HepG2 (cell line): ENCODE data around the gene TLE1. TPM values are rescaled to one million over a fixed set of nuclear protein-coding genes. Genes with fewer than 3 reads are reported as not detected.

Experiments used
- CBX5 ChIP-seq: sonication (generic); formaldehyde crosslinking; IDR thresholded peaks from 2 replicates; pipeline ENCODE4 v1.4.0; 2020; ENCODE audit warnings: missing genetic modification reagents, borderline replicate concordance
- CEBPG ChIP-seq: IDR thresholded peaks from 2 replicates; pipeline ENCODE4 v1.6.1; 2016
- FIP1L1 ChIP-seq: fragments of 200-400 bp; formaldehyde crosslinking; IDR thresholded peaks from 2 replicates; pipeline ENCODE4 v1.6.1; 2018; ENCODE audit warnings: low read depth, mild to moderate bottlenecking, low read length, moderate library complexity, borderline replicate concordance; ENCODE audit not compliant: insufficient read depth
- GATAD1 ChIP-seq: IDR thresholded peaks from 2 replicates; pipeline ENCODE4 v1.6.1; 2016; ENCODE audit warnings: missing genetic modification reagents, missing compliant biosample characterization
- HNF4A ChIP-seq: sonication (generic); formaldehyde crosslinking; IDR thresholded peaks from 2 replicates; pipeline ENCODE4 v1.4.0; 2020; ENCODE audit warnings: missing genetic modification reagents
- NFKBIZ ChIP-seq: IDR thresholded peaks from 2 replicates; pipeline ENCODE4 v1.6.1; 2018; ENCODE audit warnings: missing genetic modification reagents, missing compliant biosample characterization
- NFYB ChIP-seq: sonication (generic); formaldehyde crosslinking; IDR thresholded peaks from 2 replicates; pipeline ENCODE4 v1.4.0; 2020; ENCODE audit warnings: missing genetic modification reagents
- POLR2AphosphoS2 ChIP-seq: IDR thresholded peaks from 2 replicates; pipeline ENCODE4 v1.6.1; 2011; ENCODE audit warnings: low read depth, low read length, improper control_type of control experiment
- PRPF4 ChIP-seq: fragments of 200-400 bp; formaldehyde crosslinking; IDR thresholded peaks from 2 replicates; pipeline ENCODE4 v1.6.1; 2016; ENCODE audit warnings: low read length, low read depth; ENCODE audit not compliant: poor library complexity, severe bottlenecking
- RFXAP ChIP-seq: sonication (generic); formaldehyde crosslinking; IDR thresholded peaks from 2 replicates; pipeline ENCODE4 v1.4.0; 2020; ENCODE audit warnings: missing genetic modification reagents, borderline replicate concordance
- SMARCC2 ChIP-seq: fragments of 450-650 bp; IDR thresholded peaks from 2 replicates; pipeline ENCODE4 v1.6.1; 2017; ENCODE audit warnings: antibody characterized with exemption, mild to moderate bottlenecking
- SOX5 ChIP-seq: IDR thresholded peaks from 2 replicates; pipeline ENCODE4 v1.6.1; 2016; ENCODE audit warnings: borderline replicate concordance
- ZEB1 ChIP-seq: IDR thresholded peaks from 2 replicates; pipeline ENCODE4 v1.6.1; 2012; ENCODE audit warnings: mild to moderate bottlenecking, low read depth, inconsistent platforms; ENCODE audit not compliant: insufficient replicate concordance
- ZNF10 ChIP-seq: sonication (generic); formaldehyde crosslinking; IDR thresholded peaks from 2 replicates; pipeline ENCODE4 v1.4.0; 2020; ENCODE audit warnings: mild to moderate bottlenecking, low read depth, missing genetic modification reagents, borderline replicate concordance
- ZNF224 ChIP-seq: sonication (generic); formaldehyde crosslinking; IDR thresholded peaks from 2 replicates; pipeline ENCODE4 v1.5.0; 2020; ENCODE audit warnings: mild to moderate bottlenecking, missing genetic modification reagents
- ZNF292 ChIP-seq: sonication (generic); formaldehyde crosslinking; IDR thresholded peaks from 2 replicates; pipeline ENCODE4 v1.8.1; 2022; ENCODE audit warnings: mild to moderate bottlenecking, low read depth, missing genetic modification reagents, borderline replicate concordance
- ZNF30 ChIP-seq: sonication (generic); formaldehyde crosslinking; IDR thresholded peaks from 2 replicates; pipeline ENCODE4 v1.5.0; 2020; ENCODE audit warnings: mild to moderate bottlenecking, missing genetic modification reagents
- ZNF746 ChIP-seq: sonication (generic); formaldehyde crosslinking; IDR thresholded peaks from 2 replicates; pipeline ENCODE4 v1.8.0; 2022; ENCODE audit warnings: mild to moderate bottlenecking, missing genetic modification reagents
- ZNF768 ChIP-seq: sonication (generic); formaldehyde crosslinking; IDR thresholded peaks from 2 replicates; pipeline ENCODE4 v1.4.0; 2020; ENCODE audit warnings: missing genetic modification reagents
- ZNF792 ChIP-seq: IDR thresholded peaks from 2 replicates; pipeline ENCODE4 v1.6.1; 2016
- polyA plus RNA-seq, 8 experiments: library from polyadenylated mRNA; depleted of rRNA in 3 of 8; stranded (reverse) in 7 of 8; unstranded in 1 of 8; fragments of >200 nt; fragmentation: Illumina TruSeq in 4 of 8; extraction: Trizol in 4 of 8; gene quantifications; 2 replicates each; pipeline versions ENCODE4 v1.2.1 to v1.2.3, GENCODE V29; 2011 to 2016; ENCODE audit warnings: low read depth in 4 of 8, missing spikeins in 1 of 8, mixed read lengths in 1 of 8; ENCODE audit not compliant: insufficient read depth in 1 of 8
- total RNA-seq, 5 experiments: library from RNA; depleted of rRNA; stranded (reverse); fragments of >200 nt; fragmentation: Illumina TruSeq; extraction: Trizol; gene quantifications; 2 replicates each; pipeline ENCODE4 v1.2.3, GENCODE V29; 2016; ENCODE audit warnings: low read depth in 1 of 5
- TF ChIP-seq, protein P1 (sequence below): sonication (generic); formaldehyde crosslinking; IDR thresholded peaks from 2 replicates; pipeline ENCODE4 v1.4.0; 2020; ENCODE audit warnings: missing genetic modification reagents, low read depth, mild to moderate bottlenecking, borderline replicate concordance
- TF ChIP-seq, protein P2 (sequence below): sonication (generic); formaldehyde crosslinking; IDR thresholded peaks from 2 replicates; pipeline ENCODE4 v1.5.1; 2020; ENCODE audit warnings: mild to moderate bottlenecking, missing genetic modification reagents, moderate library complexity
- TF ChIP-seq, protein P3 (sequence below): sonication (generic); formaldehyde crosslinking; IDR thresholded peaks from 2 replicates; pipeline ENCODE4 v1.4.0; 2020; ENCODE audit warnings: low read depth, missing genetic modification reagents
- TF ChIP-seq, protein P4 (sequence below): IDR thresholded peaks from 2 replicates; pipeline ENCODE4 v1.6.1; 2016

TLE1 gene
- total and polyA plus RNA-seq, 2 of the 13 experiments (the other 11 are each of a cell fraction or from before 2014, with no cell fraction given) = 35.9 to 109 TPM

DNA sequence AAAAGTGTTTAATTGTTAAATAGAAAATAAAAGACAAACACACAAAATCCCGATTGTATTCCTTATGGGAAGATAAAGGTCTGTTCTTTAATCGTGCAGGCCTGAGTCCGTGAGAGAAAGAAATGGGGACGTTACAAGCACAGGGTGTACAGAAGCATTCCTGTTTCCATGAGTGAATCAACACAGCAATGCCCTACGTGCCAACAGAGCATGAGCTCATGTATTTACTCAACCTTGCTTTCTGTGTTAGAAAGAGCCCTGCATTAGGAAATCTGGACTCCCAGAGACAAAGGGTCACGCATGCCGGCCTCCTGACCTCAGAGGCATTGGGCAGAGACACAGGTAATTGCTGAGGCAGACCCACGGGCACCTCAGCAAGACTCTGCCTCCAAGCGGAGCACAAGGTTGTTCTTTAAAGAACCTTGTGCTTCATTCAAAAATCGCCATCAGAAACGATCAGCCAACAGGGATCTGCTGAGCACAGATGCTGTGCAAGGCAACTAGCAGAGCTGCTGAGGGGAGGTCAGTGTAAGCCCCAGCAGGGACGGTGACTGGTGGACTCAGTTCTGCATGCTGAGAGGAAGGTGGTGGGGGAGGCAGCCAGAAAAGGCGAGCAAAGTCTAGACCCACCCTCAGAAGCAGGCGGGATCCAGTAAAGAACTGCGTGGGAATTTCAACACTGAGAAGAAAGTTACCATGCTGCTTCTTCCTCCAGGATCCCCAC is 101.0 kb downstream of the TLE1 start (continued):
- TF ChIP-seq FIP1L1 (0 out of 2 replicates have a peak, but pooled peaks have one; percentile 28), RFXAP (CRISPR knock-in tag) (peak; percentile 86), ZNF768 (CRISPR knock-in tag) (peak; percentile 23; the same call in 1 of the 2 replicates), CEBPG (CRISPR knock-in tag) (peak; percentile 93), ZNF30 (no peak), POLR2AphosphoS2 (peak; percentile 78; the same call in 1 of the 2 replicates), PRPF4 (no peak), CBX5 (CRISPR knock-in tag) (peak; percentile 87; the same call in 1 of the 2 replicates), HNF4A (CRISPR knock-in tag) (peak; percentile 98), ZNF746 (peak; percentile 74), ZNF792 (peak; percentile 62; the same call in 1 of the 2 replicates), GATAD1 (peak; percentile 71), ZNF292 (CRISPR knock-in tag) (peak; percentile 58; the same call in 1 of the 2 replicates), ZEB1 (peak; percentile 90), NFYB (0 out of 2 replicates have a peak, but pooled peaks have one; percentile 38), NFKBIZ (CRISPR knock-in tag) (peak; percentile 73), SMARCC2 (peak; percentile 91), ZNF10 (CRISPR knock-in tag) (no peak), ZNF224 (no peak), SOX5 (peak; percentile 99)
- TF ChIP-seq, protein P1, sequence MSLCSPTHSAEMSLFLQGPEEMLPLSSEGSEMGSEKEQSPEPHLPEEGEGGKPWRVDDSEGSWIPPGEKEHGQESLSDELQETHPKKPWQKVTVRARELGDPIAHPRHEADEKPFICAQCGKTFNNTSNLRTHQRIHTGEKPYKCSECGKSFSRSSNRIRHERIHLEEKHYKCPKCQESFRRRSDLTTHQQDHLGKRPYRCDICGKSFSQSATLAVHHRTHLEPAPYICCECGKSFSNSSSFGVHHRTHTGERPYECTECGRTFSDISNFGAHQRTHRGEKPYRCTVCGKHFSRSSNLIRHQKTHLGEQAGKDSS (CRISPR knock-in tag) = peak; percentile 80; the same call in 1 of the 2 replicates
- TF ChIP-seq, protein P2, sequence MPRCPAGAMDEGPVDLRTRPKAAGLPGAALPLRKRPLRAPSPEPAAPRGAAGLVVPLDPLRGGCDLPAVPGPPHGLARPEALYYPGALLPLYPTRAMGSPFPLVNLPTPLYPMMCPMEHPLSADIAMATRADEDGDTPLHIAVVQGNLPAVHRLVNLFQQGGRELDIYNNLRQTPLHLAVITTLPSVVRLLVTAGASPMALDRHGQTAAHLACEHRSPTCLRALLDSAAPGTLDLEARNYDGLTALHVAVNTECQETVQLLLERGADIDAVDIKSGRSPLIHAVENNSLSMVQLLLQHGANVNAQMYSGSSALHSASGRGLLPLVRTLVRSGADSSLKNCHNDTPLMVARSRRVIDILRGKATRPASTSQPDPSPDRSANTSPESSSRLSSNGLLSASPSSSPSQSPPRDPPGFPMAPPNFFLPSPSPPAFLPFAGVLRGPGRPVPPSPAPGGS (CRISPR knock-in tag) = no peak
- TF ChIP-seq, protein P3, sequence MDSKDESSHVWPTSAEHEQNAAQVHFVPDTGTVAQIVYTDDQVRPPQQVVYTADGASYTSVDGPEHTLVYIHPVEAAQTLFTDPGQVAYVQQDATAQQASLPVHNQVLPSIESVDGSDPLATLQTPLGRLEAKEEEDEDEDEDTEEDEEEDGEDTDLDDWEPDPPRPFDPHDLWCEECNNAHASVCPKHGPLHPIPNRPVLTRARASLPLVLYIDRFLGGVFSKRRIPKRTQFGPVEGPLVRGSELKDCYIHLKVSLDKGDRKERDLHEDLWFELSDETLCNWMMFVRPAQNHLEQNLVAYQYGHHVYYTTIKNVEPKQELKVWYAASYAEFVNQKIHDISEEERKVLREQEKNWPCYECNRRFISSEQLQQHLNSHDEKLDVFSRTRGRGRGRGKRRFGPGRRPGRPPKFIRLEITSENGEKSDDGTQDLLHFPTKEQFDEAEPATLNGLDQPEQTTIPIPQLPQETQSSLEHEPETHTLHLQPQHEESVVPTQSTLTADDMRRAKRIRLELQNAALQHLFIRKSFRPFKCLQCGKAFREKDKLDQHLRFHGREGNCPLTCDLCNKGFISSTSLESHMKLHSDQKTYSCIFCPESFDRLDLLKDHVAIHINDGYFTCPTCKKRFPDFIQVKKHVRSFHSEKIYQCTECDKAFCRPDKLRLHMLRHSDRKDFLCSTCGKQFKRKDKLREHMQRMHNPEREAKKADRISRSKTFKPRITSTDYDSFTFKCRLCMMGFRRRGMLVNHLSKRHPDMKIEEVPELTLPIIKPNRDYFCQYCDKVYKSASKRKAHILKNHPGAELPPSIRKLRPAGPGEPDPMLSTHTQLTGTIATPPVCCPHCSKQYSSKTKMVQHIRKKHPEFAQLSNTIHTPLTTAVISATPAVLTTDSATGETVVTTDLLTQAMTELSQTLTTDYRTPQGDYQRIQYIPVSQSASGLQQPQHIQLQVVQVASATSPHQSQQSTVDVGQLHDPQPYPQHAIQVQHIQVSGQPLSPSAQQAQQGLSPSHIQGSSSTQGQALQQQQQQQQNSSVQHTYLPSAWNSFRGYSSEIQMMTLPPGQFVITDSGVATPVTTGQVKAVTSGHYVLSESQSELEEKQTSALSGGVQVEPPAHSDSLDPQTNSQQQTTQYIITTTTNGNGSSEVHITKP (CRISPR knock-in tag) = peak; percentile 77; the same call in 1 of the 2 replicates
- TF ChIP-seq, protein P4, sequence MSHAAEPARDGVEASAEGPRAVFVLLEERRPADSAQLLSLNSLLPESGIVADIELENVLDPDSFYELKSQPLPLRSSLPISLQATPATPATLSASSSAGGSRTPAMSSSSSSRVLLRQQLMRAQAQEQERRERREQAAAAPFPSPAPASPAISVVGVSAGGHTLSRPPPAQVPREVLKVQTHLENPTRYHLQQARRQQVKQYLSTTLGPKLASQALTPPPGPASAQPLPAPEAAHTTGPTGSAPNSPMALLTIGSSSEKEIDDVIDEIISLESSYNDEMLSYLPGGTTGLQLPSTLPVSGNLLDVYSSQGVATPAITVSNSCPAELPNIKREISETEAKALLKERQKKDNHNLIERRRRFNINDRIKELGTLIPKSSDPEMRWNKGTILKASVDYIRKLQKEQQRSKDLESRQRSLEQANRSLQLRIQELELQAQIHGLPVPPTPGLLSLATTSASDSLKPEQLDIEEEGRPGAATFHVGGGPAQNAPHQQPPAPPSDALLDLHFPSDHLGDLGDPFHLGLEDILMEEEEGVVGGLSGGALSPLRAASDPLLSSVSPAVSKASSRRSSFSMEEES = peak; percentile 83
